ENCODE data around the gene SUDS3. TPM values are rescaled to one million over a fixed set of nuclear protein-coding genes. Genes with fewer than 3 reads are reported as not detected.

The SUDS3 gene
- total RNA-seq, 1 donor from 2014 or later, result 96.5 TPM

DNA sequence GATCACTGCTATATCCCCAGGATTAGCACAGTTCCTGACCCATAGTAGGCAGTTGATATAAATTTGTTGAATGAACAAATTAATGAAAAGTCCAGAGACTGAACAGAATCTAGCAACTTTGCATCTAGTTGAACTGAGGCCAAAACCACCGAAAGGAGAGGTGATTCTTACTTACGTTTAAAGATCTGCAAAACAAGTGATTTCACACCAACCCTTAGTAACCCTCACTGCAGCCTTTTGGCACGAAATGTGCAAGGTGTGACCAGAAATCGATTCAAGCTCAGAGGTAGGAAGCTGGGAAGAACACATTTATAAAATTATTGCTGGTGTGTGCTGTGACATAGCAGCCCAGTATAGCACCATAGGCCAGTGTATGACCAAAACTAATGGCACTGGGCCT, 70.8 kb downstream of the SUDS3 start:
- no peak for DNase-seq (ENCODE audit: low spot score)

DNA sequence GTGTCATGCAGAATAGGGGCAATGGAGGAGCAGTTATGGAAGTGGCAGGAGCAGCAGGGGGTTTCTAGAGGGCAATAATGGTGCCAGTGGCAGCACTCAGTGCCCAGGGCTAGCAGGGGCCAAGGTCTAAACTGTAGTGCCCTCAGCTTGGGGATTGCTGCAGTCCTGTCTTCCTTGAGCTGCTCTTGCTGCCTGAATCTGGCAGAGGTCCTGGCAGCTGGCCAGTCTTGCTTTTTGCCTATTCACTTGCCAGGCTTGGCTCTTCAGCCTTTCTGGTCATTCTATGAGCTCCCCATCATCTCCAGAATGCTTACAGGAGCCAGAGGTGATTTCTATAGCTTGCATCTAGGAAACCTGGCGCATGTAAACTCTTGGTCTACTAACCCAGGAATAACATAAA, 72.0 kb downstream of the SUDS3 start:
- DNase-seq (ENCODE audit: low spot score), result no peak

- no peak for DNase-seq (ENCODE audit: low spot score)
Observed at GRCh38 chr12:118455327-118455726, 79.0 kb downstream of the SUDS3 start.

GRCh38 chr12:118456741-118457140, 80.4 kb downstream of the SUDS3 start:
- no peak for DNase-seq (ENCODE audit: low spot score)

DNA sequence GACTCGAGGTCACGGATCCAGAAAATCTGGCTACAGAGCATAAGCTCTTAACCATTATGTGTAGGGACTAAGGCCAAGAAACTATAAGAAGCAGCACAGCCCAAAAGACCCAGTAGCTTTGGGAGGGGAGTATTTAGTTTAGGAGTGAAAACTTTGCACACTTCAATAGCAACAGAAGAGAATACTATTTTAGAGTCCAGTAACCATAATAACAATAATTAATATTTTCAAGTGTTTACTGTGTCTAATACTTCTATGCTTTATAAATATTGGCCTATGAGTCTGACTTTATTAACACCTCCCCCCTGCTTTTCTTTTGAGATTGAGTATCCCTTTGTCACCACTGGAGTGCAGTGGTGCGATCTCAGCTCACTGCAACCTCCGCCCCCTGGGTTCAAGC, 82.8 kb downstream of the SUDS3 start:
- DNase-seq (ENCODE audit: low spot score), result no peak

GRCh38 chr12:118463677-118464076, 87.3 kb downstream of the SUDS3 start:
- no peak for DNase-seq (ENCODE audit: low spot score)

DNA sequence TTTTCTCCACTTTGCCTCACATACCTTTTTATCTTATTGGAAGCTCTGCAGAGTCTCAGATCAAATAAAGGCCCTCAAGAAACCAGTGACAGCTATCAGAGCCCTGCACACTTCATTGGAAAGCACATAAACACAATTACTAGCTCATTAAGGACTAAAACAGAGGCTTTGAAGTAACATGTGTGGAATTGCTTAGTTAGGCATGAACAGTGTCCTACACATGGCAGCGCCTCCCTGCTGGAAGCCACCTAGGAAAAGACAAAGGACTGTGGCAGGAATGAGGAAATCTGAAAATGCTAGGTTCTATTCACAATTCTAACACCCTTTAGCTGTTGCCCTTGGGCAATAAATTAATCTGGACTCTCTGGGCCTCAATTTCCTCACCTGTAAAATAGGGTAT, 89.4 kb downstream of the SUDS3 start:
- DNase-seq (ENCODE audit: low spot score), result no peak

Other genes with a start within 250 kb of the SUDS3 start
- 136 TPM for gene PEBP1, start 240.4 kb upstream of the SUDS3 start, total RNA-seq (ENCODE audit: insufficient read depth, low replicate concordance)
- 43.6 TPM for gene TAOK3, start 3.6 kb upstream of the SUDS3 start, total RNA-seq (ENCODE audit: insufficient read depth, low replicate concordance)

Data from umbilical cord (tissue), 2 donors.